Measurements from ENCODE around the gene KRTAP21-3. TPM values are rescaled to one million over a fixed set of nuclear protein-coding genes. Genes with fewer than 3 reads are reported as not detected.

Gene KRTAP21-3
- total and polyA plus RNA-seq, 2 experiments from 2014 or later, result not detected

DNA sequence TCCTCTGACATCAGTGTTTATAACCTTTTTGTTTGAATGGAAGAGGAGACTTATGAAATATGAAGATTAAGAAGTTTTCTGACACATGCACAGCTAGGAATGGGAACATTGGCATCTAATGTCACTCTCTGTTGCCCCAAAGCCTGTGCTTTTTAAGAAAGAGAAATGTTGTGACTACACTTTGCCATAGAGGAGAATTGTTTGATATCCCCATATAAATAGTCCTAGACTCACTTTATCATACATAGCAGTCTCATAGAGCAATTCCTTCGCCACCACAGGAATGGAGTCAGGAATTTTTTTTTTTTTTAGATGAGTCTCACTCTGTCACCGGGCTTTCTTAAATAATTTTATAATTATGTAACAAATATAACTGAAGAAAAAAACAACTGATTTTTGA, 1.5 kb downstream of the KRTAP21-3 start:
- no peak overlapping the region for H3K27ac ChIP-seq (ENCODE audit: low read depth)
- Mint-ChIP-seq H3K9me3 (no peaks in the 10 kb centered on the region), H3K27ac (no peak overlapping the region), H3K27me3 (ENCODE audit: insufficient read depth, low read depth, poor library complexity) (peaks cover 2% of the 10 kb centered on the region), H3K4me3 (no peak overlapping the region), H3K4me1 (no peaks in the 10 kb centered on the region), H3K36me3 (ENCODE audit: low read depth) (no peaks in the 10 kb centered on the region)
- no peak for ATAC-seq
- peaks cover 3% of the 10 kb centered on the region for H3K4me1 ChIP-seq (ENCODE audit: insufficient read depth)
- H3K4me3 ChIP-seq, result no peak overlapping the region
- H3F3A ChIP-seq (replicated peaks; ENCODE audit: low read depth), result no peaks in the 10 kb centered on the region
- H2AFZ ChIP-seq, result no peak overlapping the region
- TF ChIP-seq, protein P1, sequence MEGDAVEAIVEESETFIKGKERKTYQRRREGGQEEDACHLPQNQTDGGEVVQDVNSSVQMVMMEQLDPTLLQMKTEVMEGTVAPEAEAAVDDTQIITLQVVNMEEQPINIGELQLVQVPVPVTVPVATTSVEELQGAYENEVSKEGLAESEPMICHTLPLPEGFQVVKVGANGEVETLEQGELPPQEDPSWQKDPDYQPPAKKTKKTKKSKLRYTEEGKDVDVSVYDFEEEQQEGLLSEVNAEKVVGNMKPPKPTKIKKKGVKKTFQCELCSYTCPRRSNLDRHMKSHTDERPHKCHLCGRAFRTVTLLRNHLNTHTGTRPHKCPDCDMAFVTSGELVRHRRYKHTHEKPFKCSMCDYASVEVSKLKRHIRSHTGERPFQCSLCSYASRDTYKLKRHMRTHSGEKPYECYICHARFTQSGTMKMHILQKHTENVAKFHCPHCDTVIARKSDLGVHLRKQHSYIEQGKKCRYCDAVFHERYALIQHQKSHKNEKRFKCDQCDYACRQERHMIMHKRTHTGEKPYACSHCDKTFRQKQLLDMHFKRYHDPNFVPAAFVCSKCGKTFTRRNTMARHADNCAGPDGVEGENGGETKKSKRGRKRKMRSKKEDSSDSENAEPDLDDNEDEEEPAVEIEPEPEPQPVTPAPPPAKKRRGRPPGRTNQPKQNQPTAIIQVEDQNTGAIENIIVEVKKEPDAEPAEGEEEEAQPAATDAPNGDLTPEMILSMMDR (conservative IDR thresholded peaks at IDR 0.05; ENCODE audit: low read depth in 2 of 2), result no peak
- TF ChIP-seq, protein P2, sequence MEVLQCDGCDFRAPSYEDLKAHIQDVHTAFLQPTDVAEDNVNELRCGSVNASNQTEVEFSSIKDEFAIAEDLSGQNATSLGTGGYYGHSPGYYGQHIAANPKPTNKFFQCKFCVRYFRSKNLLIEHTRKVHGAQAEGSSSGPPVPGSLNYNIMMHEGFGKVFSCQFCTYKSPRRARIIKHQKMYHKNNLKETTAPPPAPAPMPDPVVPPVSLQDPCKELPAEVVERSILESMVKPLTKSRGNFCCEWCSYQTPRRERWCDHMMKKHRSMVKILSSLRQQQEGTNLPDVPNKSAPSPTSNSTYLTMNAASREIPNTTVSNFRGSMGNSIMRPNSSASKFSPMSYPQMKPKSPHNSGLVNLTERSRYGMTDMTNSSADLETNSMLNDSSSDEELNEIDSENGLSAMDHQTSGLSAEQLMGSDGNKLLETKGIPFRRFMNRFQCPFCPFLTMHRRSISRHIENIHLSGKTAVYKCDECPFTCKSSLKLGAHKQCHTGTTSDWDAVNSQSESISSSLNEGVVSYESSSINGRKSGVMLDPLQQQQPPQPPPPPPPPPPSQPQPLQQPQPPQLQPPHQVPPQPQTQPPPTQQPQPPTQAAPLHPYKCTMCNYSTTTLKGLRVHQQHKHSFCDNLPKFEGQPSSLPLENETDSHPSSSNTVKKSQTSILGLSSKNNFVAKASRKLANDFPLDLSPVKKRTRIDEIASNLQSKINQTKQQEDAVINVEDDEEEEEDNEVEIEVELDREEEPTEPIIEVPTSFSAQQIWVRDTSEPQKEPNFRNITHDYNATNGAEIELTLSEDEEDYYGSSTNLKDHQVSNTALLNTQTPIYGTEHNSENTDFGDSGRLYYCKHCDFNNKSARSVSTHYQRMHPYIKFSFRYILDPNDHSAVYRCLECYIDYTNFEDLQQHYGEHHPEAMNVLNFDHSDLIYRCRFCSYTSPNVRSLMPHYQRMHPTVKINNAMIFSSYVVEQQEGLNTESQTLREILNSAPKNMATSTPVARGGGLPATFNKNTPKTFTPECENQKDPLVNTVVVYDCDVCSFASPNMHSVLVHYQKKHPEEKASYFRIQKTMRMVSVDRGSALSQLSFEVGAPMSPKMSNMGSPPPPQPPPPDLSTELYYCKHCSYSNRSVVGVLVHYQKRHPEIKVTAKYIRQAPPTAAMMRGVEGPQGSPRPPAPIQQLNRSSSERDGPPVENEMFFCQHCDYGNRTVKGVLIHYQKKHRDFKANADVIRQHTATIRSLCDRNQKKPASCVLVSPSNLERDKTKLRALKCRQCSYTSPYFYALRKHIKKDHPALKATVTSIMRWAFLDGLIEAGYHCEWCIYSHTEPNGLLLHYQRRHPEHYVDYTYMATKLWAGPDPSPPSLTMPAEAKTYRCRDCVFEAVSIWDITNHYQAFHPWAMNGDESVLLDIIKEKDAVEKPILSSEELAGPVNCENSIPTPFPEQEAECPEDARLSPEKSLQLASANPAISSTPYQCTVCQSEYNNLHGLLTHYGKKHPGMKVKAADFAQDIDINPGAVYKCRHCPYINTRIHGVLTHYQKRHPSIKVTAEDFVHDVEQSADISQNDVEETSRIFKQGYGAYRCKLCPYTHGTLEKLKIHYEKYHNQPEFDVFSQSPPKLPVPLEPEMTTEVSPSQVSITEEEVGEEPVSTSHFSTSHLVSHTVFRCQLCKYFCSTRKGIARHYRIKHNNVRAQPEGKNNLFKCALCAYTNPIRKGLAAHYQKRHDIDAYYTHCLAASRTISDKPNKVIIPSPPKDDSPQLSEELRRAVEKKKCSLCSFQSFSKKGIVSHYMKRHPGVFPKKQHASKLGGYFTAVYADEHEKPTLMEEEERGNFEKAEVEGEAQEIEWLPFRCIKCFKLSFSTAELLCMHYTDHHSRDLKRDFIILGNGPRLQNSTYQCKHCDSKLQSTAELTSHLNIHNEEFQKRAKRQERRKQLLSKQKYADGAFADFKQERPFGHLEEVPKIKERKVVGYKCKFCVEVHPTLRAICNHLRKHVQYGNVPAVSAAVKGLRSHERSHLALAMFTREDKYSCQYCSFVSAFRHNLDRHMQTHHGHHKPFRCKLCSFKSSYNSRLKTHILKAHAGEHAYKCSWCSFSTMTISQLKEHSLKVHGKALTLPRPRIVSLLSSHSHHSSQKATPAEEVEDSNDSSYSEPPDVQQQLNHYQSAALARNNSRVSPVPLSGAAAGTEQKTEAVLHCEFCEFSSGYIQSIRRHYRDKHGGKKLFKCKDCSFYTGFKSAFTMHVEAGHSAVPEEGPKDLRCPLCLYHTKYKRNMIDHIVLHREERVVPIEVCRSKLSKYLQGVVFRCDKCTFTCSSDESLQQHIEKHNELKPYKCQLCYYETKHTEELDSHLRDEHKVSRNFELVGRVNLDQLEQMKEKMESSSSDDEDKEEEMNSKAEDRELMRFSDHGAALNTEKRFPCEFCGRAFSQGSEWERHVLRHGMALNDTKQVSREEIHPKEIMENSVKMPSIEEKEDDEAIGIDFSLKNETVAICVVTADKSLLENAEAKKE (CRISPR knock-in tag; IDR thresholded peaks at IDR 0.05), result no peak
- TF ChIP-seq EZH2 (IDR thresholded peaks at IDR 0.05; ENCODE audit: low read depth, unreplicated experiment) (no peak), STAT1 (IDR thresholded peaks at IDR 0.05; ENCODE audit: unreplicated experiment) (no peak), ZNF331 (CRISPR knock-in tag; IDR thresholded peaks at IDR 0.05; ENCODE audit: low read depth) (no peak), CREB1 (CRISPR knock-in tag; IDR thresholded peaks at IDR 0.05; ENCODE audit: low read depth) (no peak), NANOG (IDR thresholded peaks at IDR 0.05; ENCODE audit: borderline replicate concordance) (no peak)
- TF ChIP-seq, protein P3, sequence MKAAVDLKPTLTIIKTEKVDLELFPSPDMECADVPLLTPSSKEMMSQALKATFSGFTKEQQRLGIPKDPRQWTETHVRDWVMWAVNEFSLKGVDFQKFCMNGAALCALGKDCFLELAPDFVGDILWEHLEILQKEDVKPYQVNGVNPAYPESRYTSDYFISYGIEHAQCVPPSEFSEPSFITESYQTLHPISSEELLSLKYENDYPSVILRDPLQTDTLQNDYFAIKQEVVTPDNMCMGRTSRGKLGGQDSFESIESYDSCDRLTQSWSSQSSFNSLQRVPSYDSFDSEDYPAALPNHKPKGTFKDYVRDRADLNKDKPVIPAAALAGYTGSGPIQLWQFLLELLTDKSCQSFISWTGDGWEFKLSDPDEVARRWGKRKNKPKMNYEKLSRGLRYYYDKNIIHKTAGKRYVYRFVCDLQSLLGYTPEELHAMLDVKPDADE (IDR thresholded peaks at IDR 0.05), result no peak
- TF ChIP-seq, protein P4, sequence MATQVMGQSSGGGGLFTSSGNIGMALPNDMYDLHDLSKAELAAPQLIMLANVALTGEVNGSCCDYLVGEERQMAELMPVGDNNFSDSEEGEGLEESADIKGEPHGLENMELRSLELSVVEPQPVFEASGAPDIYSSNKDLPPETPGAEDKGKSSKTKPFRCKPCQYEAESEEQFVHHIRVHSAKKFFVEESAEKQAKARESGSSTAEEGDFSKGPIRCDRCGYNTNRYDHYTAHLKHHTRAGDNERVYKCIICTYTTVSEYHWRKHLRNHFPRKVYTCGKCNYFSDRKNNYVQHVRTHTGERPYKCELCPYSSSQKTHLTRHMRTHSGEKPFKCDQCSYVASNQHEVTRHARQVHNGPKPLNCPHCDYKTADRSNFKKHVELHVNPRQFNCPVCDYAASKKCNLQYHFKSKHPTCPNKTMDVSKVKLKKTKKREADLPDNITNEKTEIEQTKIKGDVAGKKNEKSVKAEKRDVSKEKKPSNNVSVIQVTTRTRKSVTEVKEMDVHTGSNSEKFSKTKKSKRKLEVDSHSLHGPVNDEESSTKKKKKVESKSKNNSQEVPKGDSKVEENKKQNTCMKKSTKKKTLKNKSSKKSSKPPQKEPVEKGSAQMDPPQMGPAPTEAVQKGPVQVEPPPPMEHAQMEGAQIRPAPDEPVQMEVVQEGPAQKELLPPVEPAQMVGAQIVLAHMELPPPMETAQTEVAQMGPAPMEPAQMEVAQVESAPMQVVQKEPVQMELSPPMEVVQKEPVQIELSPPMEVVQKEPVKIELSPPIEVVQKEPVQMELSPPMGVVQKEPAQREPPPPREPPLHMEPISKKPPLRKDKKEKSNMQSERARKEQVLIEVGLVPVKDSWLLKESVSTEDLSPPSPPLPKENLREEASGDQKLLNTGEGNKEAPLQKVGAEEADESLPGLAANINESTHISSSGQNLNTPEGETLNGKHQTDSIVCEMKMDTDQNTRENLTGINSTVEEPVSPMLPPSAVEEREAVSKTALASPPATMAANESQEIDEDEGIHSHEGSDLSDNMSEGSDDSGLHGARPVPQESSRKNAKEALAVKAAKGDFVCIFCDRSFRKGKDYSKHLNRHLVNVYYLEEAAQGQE (IDR thresholded peaks at IDR 0.05; ENCODE audit: unreplicated experiment), result no peak
- no peaks in the 10 kb centered on the region for H3K9me2 ChIP-seq (ENCODE audit: insufficient read depth)
- no peak for DNase-seq (ENCODE audit: low spot score)
- H3K4me2 ChIP-seq, result no peak overlapping the region
- no peaks in the 10 kb centered on the region for H3K79me2 ChIP-seq (replicated peaks; ENCODE audit: insufficient read depth)
- H3K27me3 ChIP-seq (ENCODE audit: insufficient read depth), result no peaks in the 10 kb centered on the region
- no peaks in the 10 kb centered on the region for H3K36me3 ChIP-seq (ENCODE audit: insufficient read depth)
- no peaks in the 10 kb centered on the region for H4K20me1 ChIP-seq (replicated peaks; ENCODE audit: insufficient read depth)
